B cell (primary cell): ENCODE data around the gene AZGP1.
"Not testable (repeated sequence)": the region's sequence is repeated elsewhere in the genome, so short reads cannot be mapped to it uniquely, and the experiment has no call there.

ENCODE experiments used
- CTCF ChIP-seq: fragments of 200-600 bp; IDR thresholded peaks from one replicate; pipeline ENCODE4 v1.8.0; 2022; ENCODE audit warnings: antibody characterized with exemption, mild to moderate bottlenecking
- EZH2 ChIP-seq: IDR thresholded peaks from 2 replicates; pipeline ENCODE4 v1.6.1; 2012; ENCODE audit warnings: borderline replicate concordance, low read depth, mild to moderate bottlenecking, moderate library complexity, low read length; ENCODE audit not compliant: insufficient read depth, poor library complexity, severe bottlenecking

- TF ChIP-seq CTCF, EZH2: not testable (repeated sequence)
These were observed 11.5 kb upstream of the AZGP1 start for GRCh38 chr7:99987306-99987705.
